Activated naive CD8-positive, alpha-beta T cell treated with anti-CD3 and anti-CD28 coated beads, Interleukin-2, amount 50 U/mL, for 16 hours (primary cell): ENCODE results near the gene DDAH2.
A peak's percentile ranks its signal among the peaks of the same experiment; 100 is the strongest.

ENCODE experiments used
- DNase-seq: peaks from one replicate; pipeline ENCODE4 v3.0.0-alpha.2; 2020; ENCODE audit warnings: low read depth, low spot score

The DDAH2 gene

DNA sequence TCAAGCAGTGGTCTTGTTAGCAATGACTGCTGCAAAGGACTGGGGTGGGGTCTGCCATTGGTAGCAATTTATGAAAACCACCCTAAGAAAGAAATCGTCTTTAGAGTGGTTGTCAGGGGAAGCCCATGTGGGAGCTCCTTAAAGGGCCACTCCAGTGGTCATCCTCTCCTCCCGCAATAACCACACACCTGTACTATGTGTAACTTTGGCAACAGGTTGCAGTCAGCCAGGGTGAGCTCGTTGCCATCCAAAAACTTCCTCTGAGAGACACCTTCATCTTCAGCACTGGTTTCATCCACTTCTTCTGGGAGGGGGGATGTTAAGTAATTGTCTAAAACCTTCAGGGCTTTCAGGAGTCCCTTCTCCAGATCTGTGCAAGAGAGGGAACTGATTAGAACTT, 2.9 kb upstream of the DDAH2 start:
- no peak for DNase-seq

GRCh38 chr6:31730631-31731086, 1.6 kb upstream of the DDAH2 start:
- DNase-seq: no peak

- no peak for DNase-seq
Measured at GRCh38 chr6:31729979-31730630, 1.0 kb upstream of the DDAH2 start.

- peak; percentile 43 for DNase-seq
Measured at GRCh38 chr6:31729515-31729978, 448 bp upstream of the DDAH2 start.

DNA sequence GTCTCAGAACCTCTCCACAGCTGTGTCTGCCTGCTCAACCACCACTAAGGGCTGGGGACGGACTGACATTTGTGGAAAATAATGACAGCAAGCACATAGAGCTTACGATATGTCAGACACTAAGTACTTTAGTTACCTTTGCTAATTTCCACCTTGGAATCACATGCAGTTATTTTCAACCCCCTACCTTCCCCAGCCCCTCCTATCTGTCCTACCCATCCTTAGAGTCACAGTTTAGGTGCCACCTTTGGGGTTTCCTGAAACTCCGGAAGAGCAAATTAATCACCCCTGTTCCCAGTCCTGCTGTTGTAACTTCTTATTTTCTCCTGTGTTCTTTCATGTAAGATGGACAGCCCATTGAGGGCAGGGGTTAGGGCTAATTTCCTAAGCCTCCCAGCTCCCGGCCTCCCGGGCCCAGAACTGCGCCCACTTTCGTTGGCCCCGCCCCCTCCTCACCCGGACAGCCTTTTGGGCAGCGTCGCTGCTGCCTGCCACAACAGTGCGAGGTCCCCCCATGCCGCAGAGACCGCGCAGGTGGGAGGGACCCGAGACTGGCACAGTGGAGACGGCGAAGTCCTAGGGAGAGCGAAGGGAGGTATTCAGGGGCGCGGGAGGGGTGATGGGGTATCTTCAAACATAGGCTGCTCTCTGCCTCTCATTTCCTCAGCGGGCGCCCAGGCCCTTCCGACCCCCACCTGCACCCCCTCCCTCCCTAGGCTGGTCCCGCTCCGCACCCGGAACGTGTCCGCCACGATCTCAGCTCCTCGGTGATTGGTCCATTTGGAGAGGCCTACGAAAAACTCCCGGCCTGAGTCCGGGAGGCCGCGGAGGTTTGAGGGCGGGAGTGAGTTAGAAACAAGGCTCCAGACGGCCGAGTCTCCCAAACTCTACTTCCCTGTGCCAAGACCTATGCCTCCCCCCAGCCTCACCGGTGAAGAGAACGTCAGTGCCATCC, 1.1 kb downstream of the DDAH2 start:
- no peak for DNase-seq

- DNase-seq: no peak
Measured at GRCh38 chr6:31727034-31727716, 1.9 kb downstream of the DDAH2 start.

GRCh38 chr6:31725502-31726350, 3.4 kb downstream of the DDAH2 start:
- no peak for DNase-seq

- DNase-seq: no peak
Measured at GRCh38 chr6:31723980-31724691, 5.0 kb downstream of the DDAH2 start.

DNA sequence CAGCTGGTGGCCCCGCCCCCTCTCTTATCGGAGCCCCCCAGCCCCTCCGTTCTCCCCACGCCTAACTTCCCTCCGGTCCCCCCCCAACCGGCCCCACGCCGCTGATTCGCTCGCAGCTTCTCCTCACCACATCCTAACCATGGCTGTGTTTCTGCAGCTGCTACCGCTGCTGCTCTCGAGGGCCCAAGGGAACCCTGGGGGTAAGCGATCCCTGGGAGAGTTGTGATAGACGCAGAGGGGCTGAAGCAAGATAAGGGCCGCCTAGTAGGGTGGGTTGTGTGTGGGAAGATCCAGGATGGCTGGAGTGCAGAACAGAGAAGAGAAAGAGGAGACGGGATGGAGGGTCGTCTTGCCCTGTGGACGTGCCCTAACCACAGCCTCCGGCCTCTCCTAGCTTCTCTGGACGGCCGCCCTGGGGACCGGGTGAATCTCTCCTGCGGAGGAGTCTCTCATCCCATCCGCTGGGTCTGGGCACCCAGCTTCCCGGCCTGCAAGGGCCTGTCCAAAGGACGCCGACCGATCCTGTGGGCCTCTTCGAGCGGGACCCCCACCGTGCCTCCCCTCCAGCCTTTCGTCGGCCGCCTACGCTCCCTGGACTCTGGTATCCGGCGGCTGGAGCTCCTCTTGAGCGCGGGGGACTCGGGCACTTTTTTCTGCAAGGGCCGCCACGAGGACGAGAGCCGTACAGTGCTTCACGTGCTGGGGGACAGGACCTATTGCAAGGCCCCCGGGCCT, 5.7 kb downstream of the DDAH2 start, which contains the start of gene MPIG6B:
MPIG6B (plus strand) TSS at position 129 of the 735 bp plus-strand sequence; CDS start at position 140, 11 bp downstream.
- no peak for DNase-seq

DNA sequence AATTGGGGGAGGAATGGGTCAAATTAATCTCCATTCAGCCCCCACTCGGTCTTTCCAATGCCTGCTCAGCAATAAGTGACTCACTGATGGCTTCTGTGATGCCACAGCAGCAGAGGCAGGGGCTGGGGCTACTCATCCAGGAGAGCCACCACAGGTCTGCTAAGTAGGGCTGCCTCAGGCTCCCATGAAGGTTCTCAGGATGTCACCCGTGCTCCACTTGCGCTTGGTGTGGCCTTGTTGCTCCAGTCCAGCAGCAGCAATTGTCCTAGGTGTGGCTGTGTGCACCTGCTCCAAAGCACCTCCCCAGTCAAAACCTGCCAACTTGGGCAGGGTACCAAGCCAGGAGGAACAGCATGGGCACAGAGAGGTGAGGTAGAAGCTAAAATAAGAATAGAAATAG, 6.9 kb downstream of the DDAH2 start:
- DNase-seq: no peak

- no peak for DNase-seq
Measured at GRCh38 chr6:31721351-31722020, 7.6 kb downstream of the DDAH2 start, which contains the start of gene LY6G6C. Gene LY6G6C (minus strand): TSS chr6:31721746. CDS start chr6:31721679, 67 bp downstream.

- no peak for DNase-seq
Measured at GRCh38 chr6:31720196-31720770, 8.8 kb downstream of the DDAH2 start.

GRCh38 chr6:31719001-31719400, 10.1 kb downstream of the DDAH2 start:
- DNase-seq: no peak

DNA sequence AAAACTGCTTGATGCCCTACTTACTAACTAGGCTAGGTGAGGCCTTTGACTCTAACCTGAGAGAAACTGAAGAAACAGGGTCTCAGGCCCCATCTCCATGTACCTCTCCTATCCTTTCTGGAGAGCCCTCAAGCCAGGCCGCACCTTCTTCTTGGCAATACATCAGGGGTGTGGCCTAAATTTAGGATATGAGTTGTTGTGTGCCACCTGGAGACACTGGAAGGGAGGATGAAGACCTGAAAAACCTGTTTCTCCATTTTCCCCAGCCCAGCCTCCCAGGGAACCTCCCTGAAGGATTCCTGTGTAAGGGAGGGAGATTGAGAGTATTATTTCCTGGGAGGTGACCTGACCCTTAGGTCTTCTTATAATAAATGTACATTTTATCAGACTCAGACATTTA, 10.8 kb downstream of the DDAH2 start:
- DNase-seq: no peak

GRCh38 chr6:31717499-31718222, 11.4 kb downstream of the DDAH2 start:
- no peak for DNase-seq

DNA sequence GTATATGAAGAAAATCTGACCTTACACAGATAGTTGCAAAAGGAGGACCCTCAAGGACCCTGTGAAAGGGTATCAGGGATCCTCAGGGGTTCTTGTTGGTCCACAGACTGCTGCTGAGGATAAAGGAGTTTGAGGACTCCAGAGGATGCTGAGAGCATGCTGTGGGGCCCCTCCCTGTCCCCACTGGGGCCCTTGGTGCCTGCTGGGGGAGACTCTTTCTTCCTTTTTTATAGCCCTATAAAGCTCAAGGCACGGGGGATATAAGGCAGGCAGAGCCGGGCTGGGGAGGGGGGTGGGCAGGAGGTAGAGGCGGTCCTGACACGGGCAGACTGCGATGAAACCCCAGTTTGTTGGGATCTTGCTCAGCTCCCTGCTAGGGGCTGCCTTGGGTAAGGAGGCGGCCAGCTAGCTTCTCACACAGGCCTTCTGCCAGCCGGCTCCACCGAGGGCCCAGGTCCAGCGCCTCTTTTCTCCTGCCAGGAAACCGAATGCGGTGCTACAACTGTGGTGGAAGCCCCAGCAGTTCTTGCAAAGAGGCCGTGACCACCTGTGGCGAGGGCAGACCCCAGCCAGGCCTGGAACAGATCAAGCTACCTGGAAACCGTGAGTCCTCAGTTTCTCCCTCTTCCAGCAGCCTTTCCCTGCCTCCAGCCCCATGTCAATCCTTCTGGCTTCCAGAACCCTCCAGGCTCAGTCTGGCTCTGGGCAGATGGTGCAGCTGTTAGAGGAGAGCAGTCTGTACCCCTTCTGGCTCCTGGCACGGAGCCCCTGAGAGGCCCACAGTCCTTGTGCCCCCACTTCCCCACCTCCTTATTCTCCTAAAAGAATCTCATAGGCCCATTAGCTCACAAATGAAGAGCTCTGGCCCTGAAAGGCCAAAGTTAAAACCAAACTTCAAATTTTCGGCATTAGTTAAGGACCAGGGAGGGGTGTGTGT, 13.8 kb downstream of the DDAH2 start, which contains the start of gene LY6G6D:
LY6G6D (plus strand) TSS at position 327 of the 937 bp plus-strand sequence; CDS start at position 335, 8 bp downstream.
- DNase-seq: no peak
